ENCODE measurements around the gene CKMT2. TPM values are rescaled to one million over a fixed set of nuclear protein-coding genes. Genes with fewer than 3 reads are reported as not detected.
"Not testable (repeated sequence)": the region's sequence is repeated elsewhere in the genome, so short reads cannot be mapped to it uniquely, and the experiment has no call there.

CKMT2 gene
- total RNA-seq, 3 donors from 2014 or later = 1.1 to 1.7 (median 1.6) TPM

DNA sequence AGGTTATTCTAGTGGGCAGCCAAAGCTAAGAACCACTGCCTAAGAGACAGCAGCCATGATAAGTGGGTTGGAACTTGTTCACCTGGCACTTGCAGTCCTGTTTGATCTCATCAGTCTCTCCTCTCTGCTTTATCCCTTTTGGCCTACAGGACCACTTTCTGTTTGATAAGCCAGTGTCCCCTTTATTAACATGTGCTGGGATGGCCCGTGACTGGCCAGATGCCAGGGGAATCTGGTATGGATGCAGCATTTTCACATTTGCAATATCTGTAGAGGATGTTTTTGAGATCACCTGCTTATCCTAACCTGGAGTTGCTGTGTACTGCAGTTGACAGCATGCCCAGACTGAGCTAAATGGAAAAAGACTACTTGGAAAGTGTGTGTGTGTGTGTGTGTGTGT lies 23.6 kb downstream of the CKMT2 start:
- intact Hi-C loops (cut with DNase I, micrococcal nuclease) = no loop called here
- TF ChIP-seq, protein P1, sequence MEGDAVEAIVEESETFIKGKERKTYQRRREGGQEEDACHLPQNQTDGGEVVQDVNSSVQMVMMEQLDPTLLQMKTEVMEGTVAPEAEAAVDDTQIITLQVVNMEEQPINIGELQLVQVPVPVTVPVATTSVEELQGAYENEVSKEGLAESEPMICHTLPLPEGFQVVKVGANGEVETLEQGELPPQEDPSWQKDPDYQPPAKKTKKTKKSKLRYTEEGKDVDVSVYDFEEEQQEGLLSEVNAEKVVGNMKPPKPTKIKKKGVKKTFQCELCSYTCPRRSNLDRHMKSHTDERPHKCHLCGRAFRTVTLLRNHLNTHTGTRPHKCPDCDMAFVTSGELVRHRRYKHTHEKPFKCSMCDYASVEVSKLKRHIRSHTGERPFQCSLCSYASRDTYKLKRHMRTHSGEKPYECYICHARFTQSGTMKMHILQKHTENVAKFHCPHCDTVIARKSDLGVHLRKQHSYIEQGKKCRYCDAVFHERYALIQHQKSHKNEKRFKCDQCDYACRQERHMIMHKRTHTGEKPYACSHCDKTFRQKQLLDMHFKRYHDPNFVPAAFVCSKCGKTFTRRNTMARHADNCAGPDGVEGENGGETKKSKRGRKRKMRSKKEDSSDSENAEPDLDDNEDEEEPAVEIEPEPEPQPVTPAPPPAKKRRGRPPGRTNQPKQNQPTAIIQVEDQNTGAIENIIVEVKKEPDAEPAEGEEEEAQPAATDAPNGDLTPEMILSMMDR (IDR thresholded peaks at IDR 0.05) = no peak
- Histone ChIP-seq H3K9me3 (peaks cover 6% of the 10 kb centered on the region), H3K36me3 (ENCODE audit: low read depth) (no peaks in the 10 kb centered on the region), H3K4me3 (no peak overlapping the region), H3K4me1 (ENCODE audit: low read depth) (no peaks in the 10 kb centered on the region)
- DNase-seq (no peak), ATAC-seq (no peak)

DNA sequence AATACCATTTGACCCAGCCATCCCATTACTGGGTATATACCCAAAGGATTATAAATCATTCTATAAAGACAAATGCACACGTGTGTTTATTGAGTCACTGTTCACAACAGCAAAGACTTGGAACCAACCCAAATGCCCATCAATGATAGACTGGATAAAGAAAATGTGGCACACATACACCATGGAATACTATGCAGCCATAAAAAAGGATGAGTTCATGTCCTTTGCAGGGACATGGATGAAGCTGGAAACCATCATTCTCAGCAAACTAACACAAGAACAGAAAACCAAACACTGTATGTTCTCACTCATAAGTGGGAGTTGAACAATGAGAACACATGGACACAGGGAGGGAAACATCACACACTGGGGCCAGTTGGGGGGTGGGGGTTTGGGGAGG lies 29.7 kb downstream of the CKMT2 start:
- ATAC-seq; intact Hi-C loops (cut with DNase I, micrococcal nuclease); H3K36me3 ChIP-seq (ENCODE audit: low read depth); DNase-seq; H3K4me3 ChIP-seq; H3K4me1 ChIP-seq (ENCODE audit: low read depth); H3K9me3 ChIP-seq: not testable (repeated sequence)

DNA sequence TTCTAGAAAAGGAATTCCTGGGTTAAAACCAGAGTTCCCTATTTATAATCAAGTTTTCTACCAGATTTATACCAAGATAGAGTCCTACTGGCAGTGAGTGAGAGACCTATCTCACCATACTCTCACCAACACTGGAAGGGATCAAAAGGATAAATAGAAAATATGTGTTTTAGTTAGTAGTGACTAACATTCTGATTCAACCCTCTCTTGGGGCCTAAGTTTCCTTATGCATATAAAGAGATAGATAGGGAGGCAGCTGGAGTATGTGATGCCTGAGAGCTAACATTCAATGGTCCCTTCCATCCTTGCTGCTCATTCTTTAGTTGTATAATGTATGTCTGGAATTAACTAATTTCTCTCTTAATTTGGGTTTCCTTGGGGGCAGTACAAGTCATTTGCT lies 32.0 kb downstream of the CKMT2 start:
- no peak for DNase-seq
- H3K4me3 ChIP-seq = no peak overlapping the region
- peaks cover 9% of the 10 kb centered on the region for H3K9me3 ChIP-seq
- intact Hi-C loops (cut with DNase I, micrococcal nuclease) = no loop called here
- no peaks in the 10 kb centered on the region for H3K4me1 ChIP-seq (ENCODE audit: low read depth)
- no peak for ATAC-seq
- H3K36me3 ChIP-seq (ENCODE audit: low read depth) = no peaks in the 10 kb centered on the region
- TF ChIP-seq, protein P1 (IDR thresholded peaks at IDR 0.05) = no peak

DNA sequence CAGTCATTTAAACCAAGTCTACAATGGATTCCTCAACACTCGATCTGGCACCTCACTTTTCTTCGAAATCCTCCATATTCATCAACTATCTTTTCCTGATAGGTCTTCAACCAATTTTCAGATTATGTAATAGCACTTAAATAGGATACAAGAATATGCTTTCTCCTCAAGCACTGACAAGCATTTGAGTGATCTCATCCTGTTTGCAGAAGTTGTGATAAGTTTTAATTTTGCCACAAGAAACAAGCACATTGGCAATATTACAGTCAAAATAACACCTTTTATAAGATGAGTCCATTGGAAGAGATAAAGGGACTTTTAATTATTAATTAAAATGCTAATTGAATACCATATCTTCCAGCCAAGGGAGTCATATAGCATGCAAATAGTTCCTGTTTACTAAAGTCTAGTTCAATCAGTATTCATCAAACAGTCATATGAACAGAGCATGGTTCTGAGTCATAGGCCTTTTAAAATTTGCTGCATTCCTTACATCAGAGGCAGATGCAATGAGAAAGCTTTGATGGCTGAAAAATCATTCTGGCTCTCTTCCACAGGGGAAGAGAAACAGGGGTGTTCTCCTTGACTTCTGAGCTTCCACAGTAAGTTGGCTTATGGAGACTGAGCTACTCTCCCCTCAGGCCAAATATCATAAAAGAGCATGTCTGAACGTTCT lies 35.5 kb downstream of the CKMT2 start:
- no peak overlapping the region for H3K4me3 ChIP-seq
- H3K36me3 ChIP-seq (ENCODE audit: low read depth) = no peaks in the 10 kb centered on the region
- ATAC-seq (no peak), DNase-seq (no peak)
- no peaks in the 10 kb centered on the region for H3K9me3 ChIP-seq
- TF ChIP-seq, protein P1 (IDR thresholded peaks at IDR 0.05) = no peak
- intact Hi-C loops (cut with DNase I, micrococcal nuclease) = no loop called here
- no peaks in the 10 kb centered on the region for H3K4me1 ChIP-seq (ENCODE audit: low read depth)

DNA sequence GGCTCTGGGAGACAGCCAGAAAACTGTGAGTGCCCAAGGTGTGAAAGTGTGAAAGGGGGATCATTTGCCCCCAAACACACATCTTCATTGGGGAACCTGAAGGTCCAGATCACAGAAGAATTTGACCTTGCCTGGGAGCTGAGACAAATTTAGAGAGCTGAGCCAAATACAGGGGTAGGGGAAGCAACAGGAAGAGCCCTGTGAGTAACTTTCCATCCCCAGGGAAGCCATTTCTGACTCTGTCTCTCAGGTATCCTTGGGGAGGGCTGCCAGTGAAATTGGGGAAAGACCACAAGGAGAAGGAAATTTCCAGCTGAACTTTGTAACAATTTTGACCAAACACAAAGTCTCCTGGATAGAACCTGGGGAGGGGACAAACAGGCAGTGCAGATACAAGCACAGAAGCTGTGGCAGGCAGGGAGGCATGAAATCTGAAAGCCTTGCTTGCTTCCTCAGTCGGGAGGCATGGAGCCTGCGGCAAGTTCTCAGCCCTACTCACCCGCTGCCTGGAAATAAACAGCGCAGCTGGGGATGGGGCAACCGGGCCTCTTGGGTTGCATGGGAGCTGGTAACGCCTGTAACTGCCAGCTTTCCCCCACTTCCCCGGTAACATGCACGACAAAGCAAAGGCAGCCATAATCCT lies 36.8 kb downstream of the CKMT2 start:
- Histone ChIP-seq H3K4me3 (no peak overlapping the region), H3K4me1 (ENCODE audit: low read depth) (no peaks in the 10 kb centered on the region), H3K9me3 (no peaks in the 10 kb centered on the region), H3K36me3 (ENCODE audit: low read depth) (no peaks in the 10 kb centered on the region)
- DNase-seq (no peak), ATAC-seq (no peak)
- TF ChIP-seq, protein P1 (IDR thresholded peaks at IDR 0.05) = no peak
- intact Hi-C loops (cut with DNase I, micrococcal nuclease) = no loop called here

DNA sequence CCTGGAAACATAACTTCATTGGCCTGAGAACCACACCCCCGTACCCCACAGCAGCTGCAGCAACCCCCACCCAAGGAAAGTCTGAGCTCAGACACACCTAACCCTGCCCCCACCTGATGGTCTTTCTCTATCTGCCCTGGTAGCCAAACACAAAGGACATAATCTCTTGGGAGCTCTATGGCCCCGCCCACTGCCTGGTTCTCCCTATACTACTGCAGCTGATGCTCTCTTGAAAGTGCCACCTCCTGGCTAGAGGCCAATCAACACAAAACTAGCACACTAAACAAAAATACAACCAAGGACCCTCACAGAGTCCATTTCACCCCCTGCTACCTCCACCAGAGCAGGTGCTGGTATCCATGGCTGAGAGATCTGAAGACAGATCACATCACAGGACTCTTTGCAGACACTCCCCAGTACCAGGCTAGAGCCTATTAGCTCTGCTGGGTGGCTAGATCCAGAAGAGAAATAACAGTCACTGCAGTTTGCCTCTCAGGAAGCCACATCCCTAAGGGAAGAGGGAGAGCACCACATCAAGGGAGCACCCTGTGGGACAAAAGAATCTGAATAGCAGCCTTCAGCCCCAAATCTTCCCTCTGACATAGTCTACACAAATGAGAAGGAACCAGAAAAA lies 37.4 kb downstream of the CKMT2 start:
- H3K9me3 ChIP-seq; ATAC-seq; intact Hi-C loops (cut with DNase I, micrococcal nuclease); H3K36me3 ChIP-seq (ENCODE audit: low read depth); H3K4me1 ChIP-seq (ENCODE audit: low read depth); DNase-seq; H3K4me3 ChIP-seq: not testable (repeated sequence)
